Body of pancreas (tissue), 4 donors: ENCODE data around the gene PSG7.
"Not testable (repeated sequence)": the region's sequence is repeated elsewhere in the genome, so short reads cannot be mapped to it uniquely, and the experiment has no call there.

Source experiments
- CTCF ChIP-seq, 7 experiments: fragments of 450-650 bp in 4 of 7; fragments of 200-600 bp in 3 of 7; sonication (generic) in 3 of 7; IDR thresholded peaks; one replicate each; pipeline ENCODE4 v1.5.1; 2016 to 2019; ENCODE audit warnings: antibody characterized with exemption in 7 of 7
- POLR2A ChIP-seq, 3 donors: fragments of 450-650 bp; IDR thresholded peaks; one replicate each; pipeline ENCODE4 v1.6.1; 2016; ENCODE audit warnings: antibody characterized with exemption in 3 of 3, mild to moderate bottlenecking in 2 of 3

- TF ChIP-seq CTCF, POLR2A (IDR thresholded peaks at IDR 0.05): not testable (repeated sequence)
Observed at GRCh38 chr19:42913516-42913915, 23.5 kb downstream of the PSG7 start.
